NOMO-1 treated with dmso at 0.1 percent for 144 hours (cell line): Measurements from ENCODE around the gene FGFR4.

Experiments used
- DNase-seq: peaks from one replicate; lab custom pipeline; 2025; ENCODE audit not compliant: unreplicated experiment; lab: John Stamatoyannopoulos, UW

The FGFR4 gene

GRCh38 chr5:177099422-177100093, 12.8 kb downstream of the FGFR4 start:
- DNase-seq, result no peak

DNA sequence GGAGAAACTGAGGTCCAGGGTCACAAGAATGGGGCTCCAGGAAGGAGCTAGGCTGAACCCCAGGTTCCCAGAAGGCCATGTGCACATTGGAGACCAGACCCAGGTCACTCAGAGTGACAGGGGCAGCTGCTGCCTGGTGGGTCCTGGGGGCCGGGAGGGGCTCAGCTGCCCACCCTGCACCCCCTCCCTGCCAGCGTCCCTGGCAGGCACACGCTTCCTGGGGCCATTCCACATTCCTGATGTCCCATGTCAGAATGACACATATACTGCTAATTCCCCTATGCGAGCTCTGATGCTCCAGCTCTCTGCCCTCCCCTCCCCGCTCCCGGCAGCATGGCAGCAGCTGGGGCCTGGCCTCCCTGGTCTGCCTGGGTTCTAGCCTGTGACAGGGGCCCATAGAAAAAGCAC, 14.0 kb downstream of the FGFR4 start:
- DNase-seq, result no peak

- DNase-seq, result no peak
Observed at GRCh38 chr5:177103523-177104253, 17.0 kb downstream of the FGFR4 start.

DNA sequence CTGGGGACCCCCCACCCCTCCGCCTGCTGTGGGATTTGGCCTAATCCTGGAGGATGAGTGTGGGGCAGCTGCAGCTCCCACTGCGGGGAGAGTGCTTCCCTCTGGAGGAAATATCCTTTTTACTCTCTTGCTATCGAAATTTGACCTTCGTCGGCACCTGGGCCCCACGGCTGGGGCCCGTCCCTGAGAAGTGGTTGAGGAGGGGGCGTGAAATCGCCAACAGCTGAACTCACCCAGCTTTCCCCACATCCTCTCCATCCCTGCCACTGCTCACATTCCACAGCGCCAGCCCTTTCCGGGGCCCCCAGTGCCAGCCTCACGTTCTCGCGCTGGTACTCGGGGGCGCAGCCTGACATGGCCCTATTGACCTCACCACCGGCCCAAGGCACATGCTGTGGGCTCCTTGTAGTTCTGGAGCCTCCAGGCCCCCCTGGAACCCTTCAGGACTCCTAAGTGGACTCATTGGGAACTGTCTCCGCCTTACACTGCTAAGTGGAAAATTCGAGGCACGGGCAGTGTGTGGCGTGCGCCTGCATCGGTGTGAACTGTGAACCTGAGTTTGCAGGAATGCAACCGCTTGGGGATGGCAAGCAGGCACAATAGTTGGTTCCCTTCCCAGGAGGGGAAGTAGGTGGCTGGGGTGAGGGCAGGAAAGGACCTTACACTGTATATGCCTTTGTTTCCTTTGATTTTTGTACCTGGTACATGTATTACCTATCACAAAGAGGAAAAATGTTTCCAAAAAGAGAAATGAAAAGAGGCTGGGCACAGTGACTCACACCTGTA, 19.2 kb downstream of the FGFR4 start:
- no peak for DNase-seq

- DNase-seq, result no peak
Observed at GRCh38 chr5:177107159-177107558, 20.4 kb downstream of the FGFR4 start.

DNA sequence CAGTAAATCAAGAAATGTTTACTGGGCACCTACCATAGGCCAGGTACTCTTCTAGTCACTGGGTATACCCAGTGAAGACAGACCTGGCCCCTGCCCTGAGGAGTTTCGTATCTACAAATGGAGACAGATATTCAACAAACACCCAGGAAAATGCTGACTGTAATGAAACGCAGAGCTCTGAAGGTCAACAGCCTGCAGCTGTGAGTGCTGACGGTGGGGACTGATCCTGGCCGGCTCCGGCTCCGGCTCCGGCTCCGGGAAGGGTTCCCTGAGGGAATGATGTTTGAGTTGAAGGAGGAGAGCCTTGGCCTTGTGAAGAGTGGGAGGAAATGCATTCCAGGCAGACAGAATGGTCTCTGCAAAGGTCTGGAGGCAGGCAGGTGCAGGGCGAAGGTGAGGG, 23.1 kb downstream of the FGFR4 start:
- no peak for DNase-seq

DNA sequence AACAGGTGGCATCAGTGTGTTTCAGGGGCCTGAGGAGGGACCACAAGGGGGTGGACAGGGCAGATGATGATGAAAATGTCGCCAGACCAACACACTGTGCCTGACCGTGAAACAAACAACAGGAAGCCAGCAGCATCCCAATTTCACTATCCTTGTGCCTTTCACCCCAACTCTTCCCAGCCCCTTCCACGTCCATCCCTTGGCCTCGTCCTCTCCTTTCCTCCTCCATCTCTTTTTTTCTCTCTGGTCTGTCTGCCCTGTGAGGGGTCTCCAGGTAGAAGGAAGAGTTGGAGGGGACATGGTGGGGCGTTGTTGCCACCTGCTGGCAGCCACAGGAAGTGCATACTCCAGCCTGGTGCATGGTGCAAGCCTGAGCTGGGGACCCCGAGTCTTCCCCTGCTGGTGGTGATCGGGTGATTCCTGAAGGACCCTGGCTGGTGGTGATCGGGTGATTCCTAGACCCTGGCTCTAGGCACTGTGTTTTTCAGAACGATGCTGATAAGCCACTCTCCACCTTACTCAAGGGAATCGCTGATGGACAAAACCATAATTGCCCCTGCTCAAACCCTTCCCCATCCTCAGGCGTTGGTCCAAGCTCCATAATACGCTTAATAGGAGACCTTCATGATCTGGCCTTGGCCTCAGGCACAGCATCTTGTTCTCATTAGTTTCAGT, 25.1 kb downstream of the FGFR4 start:
- DNase-seq, result peak; percentile 36

DNA sequence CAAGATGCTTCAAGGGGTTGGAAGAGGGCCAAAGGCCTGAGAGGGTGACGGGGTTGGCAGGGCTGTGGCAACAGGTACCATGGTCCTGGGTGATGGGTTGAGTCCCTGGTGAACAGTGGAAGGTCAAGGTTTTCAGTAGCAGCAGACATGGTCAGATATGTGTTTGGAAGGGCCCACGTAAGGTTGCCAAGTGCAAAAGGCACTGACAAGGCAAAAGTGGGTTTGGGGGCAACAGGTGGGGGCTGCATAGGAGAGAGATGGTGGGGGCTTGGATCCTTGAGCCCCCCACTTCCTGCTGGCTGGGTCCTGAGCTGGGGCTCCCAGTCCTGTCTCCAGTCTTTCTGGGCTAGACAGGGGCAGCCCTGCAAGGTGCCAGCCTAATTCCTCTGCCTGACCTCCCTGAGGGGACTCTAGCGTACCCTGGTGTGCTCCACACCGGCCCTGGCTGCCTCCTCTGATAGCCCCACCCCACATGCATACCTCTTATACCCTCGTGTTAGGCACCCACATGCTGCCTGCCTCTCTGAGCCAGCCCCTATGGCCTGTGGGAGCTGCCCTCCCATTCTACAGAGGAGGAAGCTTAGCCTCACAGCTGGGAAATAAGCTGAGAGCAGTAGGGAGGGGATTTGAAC, 26.0 kb downstream of the FGFR4 start:
- DNase-seq, result no peak

DNA sequence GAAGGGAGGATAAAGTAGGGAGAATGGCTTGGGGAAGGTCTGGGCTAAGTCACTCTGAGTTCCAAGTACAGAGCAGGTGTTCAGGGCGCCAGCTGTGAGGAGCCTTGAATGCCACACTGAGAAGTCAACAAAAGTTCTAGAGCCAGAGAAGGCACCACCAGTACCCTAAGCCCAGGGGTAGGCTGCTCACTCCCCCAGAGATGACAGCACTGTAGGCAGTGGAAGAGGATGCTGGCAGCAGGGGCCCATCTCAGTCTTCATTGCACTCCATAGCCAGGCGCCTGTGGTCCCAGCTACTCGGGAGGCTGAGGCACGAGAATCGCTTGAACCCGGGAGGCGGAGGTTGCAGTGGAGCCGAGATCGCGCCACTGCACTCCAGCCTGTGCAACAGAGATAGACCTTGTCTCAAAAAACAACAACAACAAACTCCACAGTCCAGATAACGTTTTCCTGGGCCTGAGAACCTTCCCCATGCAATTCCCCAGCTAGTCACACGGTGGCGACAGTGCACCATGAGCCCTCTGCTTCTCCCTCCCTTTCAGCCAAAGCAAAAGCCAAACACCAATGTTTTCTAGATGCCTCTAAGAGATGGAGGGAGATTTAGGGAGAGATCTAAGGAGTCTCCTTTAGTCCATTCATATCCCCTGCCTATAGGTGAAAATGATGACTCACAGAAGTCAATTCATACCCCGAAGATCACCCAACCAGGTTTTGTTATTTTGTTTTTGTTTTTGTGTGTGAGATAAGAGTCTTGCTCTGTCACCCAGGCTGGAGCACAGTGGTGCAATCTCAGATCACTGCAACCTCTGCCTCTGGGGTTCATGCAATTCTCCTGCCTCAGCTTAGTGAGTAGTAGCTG, 27.1 kb downstream of the FGFR4 start:
- peak; percentile 63 for DNase-seq

DNA sequence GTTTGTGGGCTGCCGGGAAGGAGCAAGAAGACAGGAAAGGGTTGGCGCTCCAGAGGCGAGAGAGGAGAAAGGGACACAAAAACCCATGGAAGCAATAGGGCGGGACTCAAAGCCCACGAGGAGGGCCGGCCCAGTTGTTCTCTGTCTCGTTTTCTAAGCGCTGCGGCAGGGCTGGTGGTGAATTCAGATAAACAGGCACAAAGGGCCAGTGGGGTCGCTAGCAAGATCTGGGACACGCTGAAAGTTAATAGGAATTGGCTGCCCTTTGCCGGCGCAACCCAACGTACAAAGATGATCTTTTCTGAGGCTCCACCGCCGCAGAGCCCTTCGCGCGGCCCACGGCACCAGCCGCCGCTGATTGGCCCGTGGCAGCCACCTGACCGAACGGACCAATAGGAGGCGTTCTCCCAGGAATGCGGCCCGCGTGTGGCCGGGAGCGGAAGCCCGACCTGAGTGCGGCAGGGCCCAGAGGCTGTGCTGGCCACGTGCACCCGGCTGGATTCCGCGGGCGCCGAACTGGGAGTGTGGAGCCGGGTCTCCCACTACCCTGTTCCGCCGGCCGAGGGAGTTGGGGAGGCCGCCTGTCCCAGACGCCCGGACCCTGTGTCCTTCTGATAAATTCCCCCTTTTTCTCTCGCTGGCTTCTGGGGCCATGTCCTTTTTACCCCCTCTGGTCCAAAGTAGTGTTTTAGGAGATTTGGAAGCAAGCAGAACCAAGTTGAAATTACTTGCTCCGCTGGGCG, 30.1 kb downstream of the FGFR4 start:
- DNase-seq, result no peak

- DNase-seq, result no peak
Observed at GRCh38 chr5:177117441-177118045, 30.8 kb downstream of the FGFR4 start.

DNA sequence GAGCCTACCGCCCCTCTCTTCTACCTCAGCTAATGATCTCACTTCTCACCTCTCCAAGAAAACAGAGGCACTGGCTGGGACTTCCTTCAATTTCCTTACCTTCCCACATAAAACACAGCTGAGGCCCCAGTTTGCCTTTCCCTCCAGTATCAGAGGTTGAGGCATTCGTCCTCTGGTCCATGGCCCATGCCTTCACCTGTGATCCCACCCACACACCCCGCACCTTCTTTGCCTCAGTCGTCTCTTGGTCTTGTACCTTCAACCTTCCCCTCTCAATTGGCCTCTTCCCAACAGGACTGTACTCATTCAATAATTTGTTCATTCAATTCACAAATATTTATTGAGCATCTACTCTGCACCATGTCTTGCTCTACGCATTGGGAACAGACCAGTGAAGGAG, 35.9 kb downstream of the FGFR4 start:
- DNase-seq, result no peak

DNA sequence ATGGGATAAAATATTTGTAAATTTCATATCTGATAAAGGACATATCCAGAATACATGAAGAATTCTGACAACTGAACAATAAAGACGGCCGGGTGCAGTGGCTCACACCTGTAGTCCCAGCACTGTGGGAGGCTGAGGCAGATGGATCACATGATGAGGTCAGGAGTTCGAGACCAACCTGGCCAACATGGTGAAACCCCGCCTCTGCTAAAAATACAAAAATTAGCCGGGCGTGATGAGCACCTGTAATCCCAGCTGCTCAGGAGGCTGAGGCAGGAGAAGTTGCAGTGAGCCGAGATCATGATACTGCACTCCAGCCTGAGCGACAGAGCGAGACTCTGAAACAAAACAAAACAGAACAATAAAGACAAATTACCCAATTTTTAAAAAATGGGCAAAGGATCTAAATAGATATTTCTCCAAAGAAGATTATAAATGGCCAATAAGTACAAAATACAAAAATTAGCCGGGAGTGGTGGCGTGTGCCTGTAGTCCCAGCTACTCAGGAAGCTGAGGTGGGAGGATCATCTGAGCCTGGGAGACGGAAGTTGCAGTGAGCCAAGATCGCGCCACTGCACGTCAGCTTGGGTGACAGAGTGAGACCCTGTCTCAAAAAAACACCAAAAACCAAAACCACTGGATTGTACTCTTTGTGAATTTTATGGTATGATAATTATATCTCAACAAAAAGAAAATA, 37.2 kb downstream of the FGFR4 start:
- DNase-seq, result no peak

GRCh38 chr5:177124486-177124991, 37.8 kb downstream of the FGFR4 start:
- no peak for DNase-seq

- no peak for DNase-seq
Observed at GRCh38 chr5:177126771-177127170, 40.1 kb downstream of the FGFR4 start.

GRCh38 chr5:177128551-177128981, 41.9 kb downstream of the FGFR4 start:
- DNase-seq, result no peak

DNA sequence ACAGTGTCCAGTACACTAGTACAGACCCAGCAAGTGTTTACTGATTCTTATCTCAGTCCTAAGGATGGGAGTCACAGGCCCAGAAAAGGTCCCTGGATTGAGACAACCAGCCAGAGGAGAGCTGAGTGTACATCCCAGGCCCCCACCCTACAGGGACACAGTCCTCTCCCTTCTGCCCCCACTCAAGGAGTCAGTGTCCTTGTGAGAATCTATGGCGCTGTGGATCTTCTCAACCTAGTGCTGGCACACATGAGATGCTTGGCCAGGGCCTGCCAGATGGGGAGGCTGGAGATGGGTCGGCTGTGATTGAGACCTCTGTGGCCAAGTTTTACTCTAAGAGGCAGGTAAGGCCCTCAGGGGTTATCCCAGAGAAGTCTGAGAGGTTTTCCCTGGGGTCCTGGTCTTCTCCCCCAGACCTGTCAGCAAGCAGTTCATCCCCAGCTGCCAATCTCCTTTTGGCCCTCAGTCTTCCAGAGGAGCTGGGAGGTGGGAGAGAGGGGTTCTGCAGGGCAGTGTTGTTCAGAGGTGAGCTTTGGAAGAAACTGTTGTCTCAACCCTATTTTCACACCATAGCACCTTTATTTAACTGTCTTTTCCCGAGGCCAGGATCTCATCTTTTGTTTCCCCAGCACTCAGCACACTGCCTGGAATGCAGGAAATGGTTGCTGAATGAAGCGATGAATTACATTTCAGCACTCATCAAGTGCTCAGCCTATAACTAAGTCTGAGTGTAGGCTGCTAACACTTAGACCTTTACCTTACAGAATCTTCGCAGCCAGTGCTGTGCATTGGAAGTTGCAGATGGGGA, 43.7 kb downstream of the FGFR4 start:
- DNase-seq, result no peak
